Activated B cell treated with CpG ODN at 0.5 μM for 24 hours (primary cell): ENCODE results near the gene DAB1. TPM values are rescaled to one million over a fixed set of nuclear protein-coding genes. Genes with fewer than 3 reads are reported as not detected.

ENCODE experiments used
- ATAC-seq: fragments of 200-7000 bp; cut with Tn5 transposase; one replicate; pipeline ENCODE4 v1.10.0; 2021; ENCODE audit warnings: low read depth, mild to moderate bottlenecking, moderate library complexity
- CTCF ChIA-PET: fragments of 350-600 bp; sonication (Branson Sonifier 250); formaldehyde crosslinking; loops from one replicate; lab custom pipeline; 2021; ENCODE audit warnings: antibody characterized with exemption; lab: Charles Lee
- POLR2A ChIA-PET: fragments of 350-600 bp; sonication (Branson Sonifier 250); formaldehyde crosslinking; loops from one replicate; lab custom pipeline; 2021; ENCODE audit warnings: antibody characterized with exemption; lab: Charles Lee
- DNase-seq: peaks from one replicate; pipeline ENCODE4 v3.0.0; 2022
- H3K27ac Mint-ChIP-seq: one replicate; pipeline ENCODE4 v1.8.0; 2020; ENCODE audit warnings: mixed read lengths
- H3K27me3 Mint-ChIP-seq: one replicate; pipeline ENCODE4 v1.8.0; 2021; ENCODE audit warnings: mixed read lengths
- H3K36me3 Mint-ChIP-seq: one replicate; pipeline ENCODE4 v1.8.0; 2021; ENCODE audit warnings: low read depth, mixed read lengths
- H3K4me1 Mint-ChIP-seq: one replicate; pipeline ENCODE4 v1.8.0; 2021; ENCODE audit warnings: mixed read lengths
- H3K4me3 Mint-ChIP-seq: one replicate; pipeline ENCODE4 v1.8.0; 2020; ENCODE audit warnings: mild to moderate bottlenecking, mixed read lengths
- H3K9me3 Mint-ChIP-seq: one replicate; pipeline ENCODE4 v1.8.0; 2020; ENCODE audit warnings: mixed read lengths
- CTCF ChIP-seq: fragments of 200-600 bp; IDR thresholded peaks from one replicate; pipeline ENCODE4 v1.8.0; 2022; ENCODE audit warnings: antibody characterized with exemption, mild to moderate bottlenecking
- intact Hi-C: fragments of 100-400 bp; cut with micrococcal nuclease; formaldehyde crosslinking; loops from one replicate; pipeline ENCODE4 v1.15.1; 2024
- total RNA-seq: library from RNA; stranded (reverse); gene quantifications from 2 replicates; pipeline ENCODE4 v1.2.3, GENCODE V29; 2022

DAB1 gene
- total RNA-seq, 1 donor from 2014 or later: not detected

GRCh38 chr1:57329001-57329527 lies 94.8 kb downstream of the DAB1 start:
- Mint-ChIP-seq H3K27ac (no peak overlapping the region), H3K4me1 (no peaks in the 10 kb centered on the region), H3K36me3 (no peaks in the 10 kb centered on the region), H3K27me3 (no peaks in the 10 kb centered on the region), H3K4me3 (no peak overlapping the region), H3K9me3 (no peaks in the 10 kb centered on the region)
- ChIA-PET CTCF (no interaction called here), POLR2A (no interaction called here)
- intact Hi-C loops: no loop called here
- no peak for ATAC-seq
- TF ChIP-seq CTCF: no peak
- no peak for DNase-seq

- no peak for TF ChIP-seq CTCF
- ChIA-PET CTCF (no interaction called here), POLR2A (no interaction called here)
- H3K9me3 Mint-ChIP-seq: no peaks in the 10 kb centered on the region
- H3K27ac Mint-ChIP-seq: no peak overlapping the region
- DNase-seq: no peak
- no peaks in the 10 kb centered on the region for H3K4me1 Mint-ChIP-seq
- no peak for ATAC-seq
- no peaks in the 10 kb centered on the region for H3K36me3 Mint-ChIP-seq
- no peak overlapping the region for H3K4me3 Mint-ChIP-seq
- intact Hi-C loops: no loop called here
- H3K27me3 Mint-ChIP-seq: no peaks in the 10 kb centered on the region
Measured at GRCh38 chr1:57327946-57328345, 95.9 kb downstream of the DAB1 start.

- H3K9me3 Mint-ChIP-seq: no peaks in the 10 kb centered on the region
- no peak for TF ChIP-seq CTCF
- no peak overlapping the region for H3K4me3 Mint-ChIP-seq
- no peak overlapping the region for H3K27ac Mint-ChIP-seq
- intact Hi-C loops: no loop called here
- no peaks in the 10 kb centered on the region for H3K4me1 Mint-ChIP-seq
- no peaks in the 10 kb centered on the region for H3K27me3 Mint-ChIP-seq
- ATAC-seq (no peak), DNase-seq (no peak)
- H3K36me3 Mint-ChIP-seq: no peaks in the 10 kb centered on the region
- ChIA-PET CTCF (no interaction called here), POLR2A (no interaction called here)
Measured at GRCh38 chr1:57327336-57327735, 96.5 kb downstream of the DAB1 start.

GRCh38 chr1:57325536-57325935 lies 98.3 kb downstream of the DAB1 start:
- no peak for TF ChIP-seq CTCF
- H3K27me3 Mint-ChIP-seq: no peaks in the 10 kb centered on the region
- ChIA-PET POLR2A (no interaction called here), CTCF (no interaction called here)
- H3K4me3 Mint-ChIP-seq: no peak overlapping the region
- no peaks in the 10 kb centered on the region for H3K4me1 Mint-ChIP-seq
- intact Hi-C loops: no loop called here
- H3K36me3 Mint-ChIP-seq: no peaks in the 10 kb centered on the region
- no peak overlapping the region for H3K27ac Mint-ChIP-seq
- no peaks in the 10 kb centered on the region for H3K9me3 Mint-ChIP-seq
- ATAC-seq (no peak), DNase-seq (no peak)

GRCh38 chr1:57325117-57325516 lies 98.7 kb downstream of the DAB1 start:
- Mint-ChIP-seq H3K27ac (no peak overlapping the region), H3K4me1 (no peaks in the 10 kb centered on the region), H3K36me3 (no peaks in the 10 kb centered on the region), H3K4me3 (no peak overlapping the region), H3K27me3 (no peaks in the 10 kb centered on the region), H3K9me3 (no peaks in the 10 kb centered on the region)
- ChIA-PET CTCF (no interaction called here), POLR2A (no interaction called here)
- intact Hi-C loops: no loop called here
- ATAC-seq: no peak
- no peak for DNase-seq
- no peak for TF ChIP-seq CTCF
